ENCODE measurements around the gene BMPR1A. TPM values are rescaled to one million over a fixed set of nuclear protein-coding genes. Genes with fewer than 3 reads are reported as not detected.
A peak's percentile ranks its signal among the peaks of the same experiment; 100 is the strongest.

The BMPR1A gene
- total RNA-seq, 1 donor from 2014 or later, result 84.7 TPM

DNA sequence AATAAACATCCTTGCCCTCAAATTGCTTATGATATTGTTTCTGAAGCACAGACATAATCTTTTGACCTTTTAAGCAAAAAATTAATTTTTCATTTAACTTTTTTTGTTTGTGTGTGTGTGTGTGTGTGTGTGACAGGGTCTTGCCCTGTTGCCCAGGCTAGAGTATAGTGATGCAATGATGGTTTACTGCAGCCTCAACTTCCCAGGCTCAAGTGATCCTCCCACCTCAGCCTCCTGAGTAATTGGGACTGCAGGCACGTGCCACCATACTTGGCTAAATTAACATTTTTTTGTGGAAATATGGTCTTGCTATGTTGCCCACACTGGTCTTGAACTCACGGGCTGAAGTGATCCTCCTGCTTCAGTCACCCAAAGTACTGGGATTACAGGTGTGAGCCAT is 68.9 kb downstream of the BMPR1A start:
- TF ChIP-seq, protein P1, sequence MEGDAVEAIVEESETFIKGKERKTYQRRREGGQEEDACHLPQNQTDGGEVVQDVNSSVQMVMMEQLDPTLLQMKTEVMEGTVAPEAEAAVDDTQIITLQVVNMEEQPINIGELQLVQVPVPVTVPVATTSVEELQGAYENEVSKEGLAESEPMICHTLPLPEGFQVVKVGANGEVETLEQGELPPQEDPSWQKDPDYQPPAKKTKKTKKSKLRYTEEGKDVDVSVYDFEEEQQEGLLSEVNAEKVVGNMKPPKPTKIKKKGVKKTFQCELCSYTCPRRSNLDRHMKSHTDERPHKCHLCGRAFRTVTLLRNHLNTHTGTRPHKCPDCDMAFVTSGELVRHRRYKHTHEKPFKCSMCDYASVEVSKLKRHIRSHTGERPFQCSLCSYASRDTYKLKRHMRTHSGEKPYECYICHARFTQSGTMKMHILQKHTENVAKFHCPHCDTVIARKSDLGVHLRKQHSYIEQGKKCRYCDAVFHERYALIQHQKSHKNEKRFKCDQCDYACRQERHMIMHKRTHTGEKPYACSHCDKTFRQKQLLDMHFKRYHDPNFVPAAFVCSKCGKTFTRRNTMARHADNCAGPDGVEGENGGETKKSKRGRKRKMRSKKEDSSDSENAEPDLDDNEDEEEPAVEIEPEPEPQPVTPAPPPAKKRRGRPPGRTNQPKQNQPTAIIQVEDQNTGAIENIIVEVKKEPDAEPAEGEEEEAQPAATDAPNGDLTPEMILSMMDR (conservative IDR thresholded peaks at IDR 0.05), result no peak
- no peak for DNase-seq (ENCODE audit: extremely low spot score, unreplicated experiment)
- peaks cover 9% of the 10 kb centered on the region for H3K36me3 Mint-ChIP-seq
- no peak overlapping the region for H3K27ac Mint-ChIP-seq
- H3K9me3 Mint-ChIP-seq, result no peaks in the 10 kb centered on the region
- H3K4me1 Mint-ChIP-seq (ENCODE audit: unreplicated experiment), result peaks cover 42% of the 10 kb centered on the region
- no peaks in the 10 kb centered on the region for H3K27me3 Mint-ChIP-seq
- H3K4me3 Mint-ChIP-seq, result no peak overlapping the region

DNA sequence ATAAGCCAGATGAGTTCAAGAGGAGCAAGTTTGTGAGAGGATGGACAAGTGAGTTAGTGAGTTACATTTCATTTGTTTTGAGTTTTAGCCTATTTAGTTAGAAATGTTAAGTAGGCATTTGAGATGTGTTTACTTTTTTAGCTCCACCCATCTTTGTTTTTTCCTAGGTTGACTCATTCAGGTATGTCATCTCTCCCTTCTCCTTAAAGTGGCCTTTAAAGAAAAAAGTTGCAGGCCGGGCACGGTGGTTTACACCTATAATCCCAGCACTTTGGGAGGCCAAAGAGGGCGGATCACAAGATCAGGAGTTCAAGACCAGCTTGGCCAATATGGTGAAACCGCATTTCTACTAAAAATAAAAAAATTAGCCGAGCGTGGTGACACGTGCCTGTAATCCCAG is 71.2 kb downstream of the BMPR1A start:
- H3K36me3 Mint-ChIP-seq, result peaks cover 7% of the 10 kb centered on the region
- H3K9me3 Mint-ChIP-seq, result no peaks in the 10 kb centered on the region
- no peak for DNase-seq (ENCODE audit: extremely low spot score, unreplicated experiment)
- no peaks in the 10 kb centered on the region for H3K27me3 Mint-ChIP-seq
- H3K27ac Mint-ChIP-seq, result no peak overlapping the region
- no peak overlapping the region for H3K4me3 Mint-ChIP-seq
- peaks cover 33% of the 10 kb centered on the region for H3K4me1 Mint-ChIP-seq (ENCODE audit: unreplicated experiment)
- TF ChIP-seq, protein P1 (conservative IDR thresholded peaks at IDR 0.05), result no peak

DNA sequence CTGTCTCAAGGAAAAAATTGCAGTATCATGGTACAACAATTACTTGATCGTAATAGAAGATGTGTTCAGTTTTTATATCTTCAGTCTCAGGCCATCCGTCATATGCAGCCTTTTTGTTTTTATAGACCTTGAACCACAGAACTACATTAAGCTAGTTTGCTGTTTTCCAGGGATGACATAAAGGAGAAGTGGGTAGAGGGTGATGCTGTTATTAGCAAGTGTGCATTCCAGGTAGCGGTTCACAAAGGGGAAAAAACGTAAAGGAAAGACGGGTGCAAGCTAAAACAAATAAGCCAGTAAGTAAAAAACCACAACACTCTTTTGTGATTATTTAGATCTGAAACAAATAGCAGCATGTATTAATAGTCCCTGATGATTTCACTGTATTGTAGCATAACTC is 71.7 kb downstream of the BMPR1A start:
- Mint-ChIP-seq H3K9me3 (no peaks in the 10 kb centered on the region), H3K27me3 (no peaks in the 10 kb centered on the region), H3K4me1 (ENCODE audit: unreplicated experiment) (peaks cover 32% of the 10 kb centered on the region), H3K4me3 (no peak overlapping the region), H3K36me3 (peaks cover 7% of the 10 kb centered on the region), H3K27ac (no peak overlapping the region)
- no peak for DNase-seq (ENCODE audit: extremely low spot score, unreplicated experiment)
- TF ChIP-seq, protein P1 (conservative IDR thresholded peaks at IDR 0.05), result no peak

DNA sequence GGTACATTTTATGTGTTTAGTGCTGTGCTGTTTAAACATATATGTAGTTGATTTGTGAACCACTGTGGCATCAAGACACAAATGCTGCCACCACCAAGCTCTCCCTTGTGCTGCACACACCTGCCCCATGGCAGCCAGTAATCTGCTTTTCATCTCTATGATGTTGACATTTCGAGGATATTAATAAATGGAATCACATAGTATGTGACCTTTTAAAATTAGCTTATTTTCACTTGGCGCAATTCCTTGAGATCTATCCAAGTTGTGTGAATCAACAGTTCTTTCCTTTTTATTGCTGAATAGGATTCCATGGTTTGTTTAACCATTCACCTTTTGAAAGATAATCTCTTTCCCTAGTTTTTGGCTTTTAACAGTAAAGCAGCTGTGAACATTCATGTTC is 73.1 kb downstream of the BMPR1A start:
- no peak overlapping the region for H3K4me3 Mint-ChIP-seq
- peak overlapping the region; percentile 56 for H3K27ac Mint-ChIP-seq
- H3K4me1 Mint-ChIP-seq (ENCODE audit: unreplicated experiment), result peaks cover 30% of the 10 kb centered on the region
- no peaks in the 10 kb centered on the region for H3K27me3 Mint-ChIP-seq
- TF ChIP-seq, protein P1 (conservative IDR thresholded peaks at IDR 0.05), result no peak
- DNase-seq (ENCODE audit: extremely low spot score, unreplicated experiment), result no peak
- H3K36me3 Mint-ChIP-seq, result peaks cover 4% of the 10 kb centered on the region
- H3K9me3 Mint-ChIP-seq, result no peaks in the 10 kb centered on the region

DNA sequence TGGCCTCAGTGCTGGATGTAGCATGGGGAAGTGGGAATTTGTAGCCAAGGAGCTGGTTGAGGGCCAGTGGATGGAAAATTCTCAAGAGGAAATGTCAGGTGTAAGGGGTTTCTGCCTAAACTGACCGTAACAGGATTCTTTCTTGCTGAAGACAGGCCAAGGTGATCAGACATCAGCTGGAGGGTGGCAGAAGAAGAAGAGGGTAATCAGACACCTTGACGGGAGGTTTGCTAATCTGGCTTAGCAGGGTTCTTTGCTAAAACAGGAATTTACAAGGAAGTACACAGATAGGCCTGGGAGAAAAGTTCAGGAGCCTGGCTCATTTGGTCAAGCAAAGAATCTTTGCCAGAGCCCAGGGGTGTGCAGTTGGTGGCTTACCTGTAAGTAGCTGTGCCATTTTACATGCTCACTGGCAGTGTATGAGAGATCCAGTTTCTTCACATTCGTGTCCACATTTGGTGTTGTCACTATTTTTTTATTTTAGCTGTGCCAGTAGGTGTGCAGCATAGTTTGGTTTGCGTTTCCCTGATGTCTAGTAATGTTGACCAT is 73.7 kb downstream of the BMPR1A start:
- no peak for DNase-seq (ENCODE audit: extremely low spot score, unreplicated experiment)
- TF ChIP-seq, protein P1 (conservative IDR thresholded peaks at IDR 0.05), result no peak
- Mint-ChIP-seq H3K4me3 (no peak overlapping the region), H3K9me3 (no peaks in the 10 kb centered on the region), H3K27ac (peak overlapping the region; percentile 56), H3K36me3 (peaks cover 4% of the 10 kb centered on the region), H3K4me1 (ENCODE audit: unreplicated experiment) (peaks cover 35% of the 10 kb centered on the region), H3K27me3 (no peaks in the 10 kb centered on the region)

DNA sequence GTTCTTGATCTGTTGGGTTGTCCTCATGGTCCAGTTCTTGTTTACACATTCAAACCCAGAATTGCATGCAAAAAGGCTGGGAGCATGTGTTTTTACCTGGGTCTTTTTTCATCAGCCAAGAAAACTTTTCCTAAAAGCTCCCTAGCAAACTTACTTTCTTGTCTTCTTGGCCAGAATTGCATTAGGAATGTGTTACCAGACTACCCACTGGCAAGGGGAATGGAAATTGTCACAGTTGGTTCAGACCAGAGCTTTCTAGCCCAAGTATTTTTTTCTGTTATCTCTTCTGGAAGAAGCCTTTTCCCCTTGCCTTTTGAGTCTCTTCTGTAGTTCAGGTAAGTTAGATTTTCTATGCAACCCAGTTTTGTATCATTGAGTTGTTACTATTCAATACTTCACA is 77.5 kb downstream of the BMPR1A start:
- TF ChIP-seq, protein P1 (conservative IDR thresholded peaks at IDR 0.05), result no peak
- Mint-ChIP-seq H3K4me1 (ENCODE audit: unreplicated experiment) (peaks cover 38% of the 10 kb centered on the region), H3K36me3 (no peaks in the 10 kb centered on the region), H3K27me3 (no peaks in the 10 kb centered on the region), H3K4me3 (no peak overlapping the region), H3K27ac (no peak overlapping the region), H3K9me3 (no peaks in the 10 kb centered on the region)
- DNase-seq (ENCODE audit: extremely low spot score, unreplicated experiment), result no peak
